MCF 10A (cell line): ENCODE data around the gene BRF1. TPM values are rescaled to one million over a fixed set of nuclear protein-coding genes. Genes with fewer than 3 reads are reported as not detected.
"Not testable (repeated sequence)": the region's sequence is repeated elsewhere in the genome, so short reads cannot be mapped to it uniquely, and the experiment has no call there.

Experiments used
- BruUV-seq: library from RNA; stranded (reverse); fragments of 400-500 nt; replicated peaks from 2 replicates; lab custom pipeline; 2021; lab: Mats Ljungman, UMichigan
- CTCF ChIA-PET: fragments of 300-600 bp; sonication (Branson Sonifier 250); formaldehyde crosslinking; extraction: SDS; loops from one replicate; lab custom pipeline; 2021; ENCODE audit warnings: antibody characterized with exemption, inconsistent platforms; lab: Yijun Ruan, JAX
- POLR2A ChIA-PET: fragments of 300-600, 350-650 bp; sonication (Branson Sonifier 250); formaldehyde crosslinking; extraction: SDS; loops from one replicate; lab custom pipeline; 2020; ENCODE audit warnings: antibody characterized with exemption, inconsistent platforms; lab: Yijun Ruan, JAX
- DNase-seq: peaks from one replicate; pipeline ENCODE4 v3.0.0-alpha.2; 2018; ENCODE audit not compliant: unreplicated experiment
- H3K27ac Mint-ChIP-seq: one replicate; pipeline ENCODE4 v1.8.0; 2022; ENCODE audit warnings: mild to moderate bottlenecking, low read depth, mixed read lengths; ENCODE audit not compliant: unreplicated experiment
- H3K27me3 Mint-ChIP-seq: one replicate; pipeline ENCODE4 v1.8.0; 2022; ENCODE audit warnings: mixed read lengths; ENCODE audit not compliant: insufficient read depth, unreplicated experiment
- H3K36me3 Mint-ChIP-seq: one replicate; pipeline ENCODE4 v1.8.0; 2022; ENCODE audit warnings: mild to moderate bottlenecking, moderate library complexity, mixed read lengths; ENCODE audit not compliant: insufficient read depth, unreplicated experiment
- H3K4me1 Mint-ChIP-seq: one replicate; pipeline ENCODE4 v1.8.0; 2022; ENCODE audit warnings: mixed read lengths; ENCODE audit not compliant: insufficient read depth, unreplicated experiment
- H3K4me3 Mint-ChIP-seq: one replicate; pipeline ENCODE4 v1.8.0; 2022; ENCODE audit warnings: mild to moderate bottlenecking, moderate library complexity, mixed read lengths; ENCODE audit not compliant: unreplicated experiment
- H3K9me3 Mint-ChIP-seq: one replicate; pipeline ENCODE4 v1.8.0; 2022; ENCODE audit warnings: mixed read lengths; ENCODE audit not compliant: unreplicated experiment
- CTCF ChIP-seq: fragments of 200-600 bp; IDR thresholded peaks from one replicate; pipeline ENCODE4 v1.8.0; 2022; ENCODE audit warnings: antibody characterized with exemption, mild to moderate bottlenecking; ENCODE audit not compliant: unreplicated experiment
- intact Hi-C: fragments of 100-400 bp; cut with micrococcal nuclease; formaldehyde crosslinking; loops from 2 replicates; pipeline ENCODE4 v1.14.1; 2022
- total RNA-seq: library from RNA; stranded (reverse); gene quantifications from 2 replicates; pipeline ENCODE4 v1.2.3, GENCODE V29; 2022

BRF1 gene
- total RNA-seq, 1 experiment from 2014 or later: 30.7 TPM

GRCh38 chr14:105336477-105337287 is 35.9 kb upstream of the BRF1 start:
- no peaks in the 10 kb centered on the region for H3K9me3 Mint-ChIP-seq
- TF ChIP-seq CTCF: no peak
- ChIA-PET CTCF (interaction anchor here (0.5 kb wide), 1 partner anchor 576 kb away, joined by 3 read pairs; no protein-coding TSS in a partner anchor), POLR2A (no interaction called here)
- no peaks in the 10 kb centered on the region for H3K27me3 Mint-ChIP-seq
- intact Hi-C loops: no loop called here
- H3K4me3 Mint-ChIP-seq: no peak overlapping the region
- H3K4me1 Mint-ChIP-seq: no peaks in the 10 kb centered on the region
- no TSS peak for BruUV-seq
- no peak overlapping the region for H3K27ac Mint-ChIP-seq
- DNase-seq: no peak
- H3K36me3 Mint-ChIP-seq: peaks cover under 1% of the 10 kb centered on the region

- H3K27me3 Mint-ChIP-seq: no peaks in the 10 kb centered on the region
- H3K4me1 Mint-ChIP-seq: peaks cover 4% of the 10 kb centered on the region
- TF ChIP-seq CTCF: no peak
- no peak overlapping the region for H3K27ac Mint-ChIP-seq
- intact Hi-C loops: no loop called here
- ChIA-PET CTCF (interaction anchor here (0.5 kb wide), 1 partner anchor 575 kb away, joined by 3 read pairs; no protein-coding TSS in a partner anchor), POLR2A (no interaction called here)
- no peaks in the 10 kb centered on the region for H3K9me3 Mint-ChIP-seq
- H3K36me3 Mint-ChIP-seq: no peaks in the 10 kb centered on the region
- H3K4me3 Mint-ChIP-seq: no peak overlapping the region
- DNase-seq: no peak
- BruUV-seq: no TSS peak
These were observed 35.1 kb upstream of the BRF1 start for GRCh38 chr14:105335735-105336476.

- H3K9me3 Mint-ChIP-seq, H3K27ac Mint-ChIP-seq, H3K36me3 Mint-ChIP-seq, H3K27me3 Mint-ChIP-seq, DNase-seq, BruUV-seq, POLR2A ChIA-PET, H3K4me3 Mint-ChIP-seq, intact Hi-C loops: not testable (repeated sequence)
- H3K4me1 Mint-ChIP-seq: peaks cover 11% of the 10 kb centered on the region
- CTCF ChIA-PET: interaction anchor here (1.3 kb wide), 1 partner anchor 15 kb away, joined by 6 read pairs; no protein-coding TSS in a partner anchor
These were observed 34.4 kb upstream of the BRF1 start for GRCh38 chr14:105335231-105335542.

- Mint-ChIP-seq H3K9me3 (no peaks in the 10 kb centered on the region), H3K4me3 (no peak overlapping the region), H3K27me3 (no peaks in the 10 kb centered on the region), H3K4me1 (peaks cover 14% of the 10 kb centered on the region), H3K36me3 (no peaks in the 10 kb centered on the region), H3K27ac (no peak overlapping the region)
- ChIA-PET POLR2A (no interaction called here), CTCF (interaction anchor here (0.6 to 1.3 kb wide), 4 partner anchors 14 to 349 kb away, joined by 3 to 6 read pairs (median 3); no protein-coding TSS in a partner anchor)
- DNase-seq: no peak
- intact Hi-C loops: no loop called here
- no TSS peak for BruUV-seq
- no peak for TF ChIP-seq CTCF
These were observed 33.8 kb upstream of the BRF1 start for GRCh38 chr14:105334383-105335230.
